CD14-positive monocyte (primary cell): ENCODE data around the gene ICA1L. TPM values are rescaled to one million over a fixed set of nuclear protein-coding genes. Genes with fewer than 3 reads are reported as not detected.

Experiments
- DNase-seq, 3 donors: peaks; one replicate each; pipeline ENCODE4 v3.0.0-alpha.2; 2011 to 2022
- H2AFZ ChIP-seq: 2 replicates; pipeline ENCODE4 v1.6.0; 2012; ENCODE audit warnings: mild to moderate bottlenecking, low read depth, low read length, inconsistent platforms; ENCODE audit not compliant: insufficient read depth, poor library complexity, severe bottlenecking
- H3K27ac ChIP-seq, 2 donors: 1 replicate in 1 of 2; 2 replicates in 1 of 2; pipeline ENCODE4 v1.5.1; 2012 to 2013; ENCODE audit warnings: low read length in 2 of 2, control low read depth in 1 of 2, inconsistent platforms in 1 of 2, low read depth in 1 of 2, mild to moderate bottlenecking in 1 of 2
- H3K27me3 ChIP-seq, 2 donors: one replicate each; pipeline versions ENCODE4 v1.6.0 to v1.6.1; 2011 to 2013; ENCODE audit warnings: low read length in 2 of 2; ENCODE audit not compliant: control insufficient read depth in 2 of 2, insufficient read depth in 2 of 2
- H3K36me3 ChIP-seq, 2 donors: replicated peaks in 1 of 2; 1 replicate in 1 of 2; 2 replicates in 1 of 2; pipeline versions ENCODE4 v1.5.1 to v1.6.1; 2012 to 2013; ENCODE audit warnings: low read length in 2 of 2, control low read depth in 1 of 2, inconsistent platforms in 1 of 2, mild to moderate bottlenecking in 1 of 2; ENCODE audit not compliant: insufficient read depth in 2 of 2, control insufficient read depth in 1 of 2
- H3K4me1 ChIP-seq, 2 donors: 1 replicate in 1 of 2; 2 replicates in 1 of 2; pipeline versions ENCODE4 v1.5.1 to v1.6.1; 2012 to 2013; ENCODE audit warnings: low read length in 2 of 2, control low read depth in 1 of 2, inconsistent platforms in 1 of 2, mild to moderate bottlenecking in 1 of 2, moderate library complexity in 1 of 2; ENCODE audit not compliant: insufficient read depth in 2 of 2, control insufficient read depth in 1 of 2
- H3K4me2 ChIP-seq: replicated peaks from 2 replicates; pipeline ENCODE3; 2012; ENCODE audit warnings: low read length, moderate library complexity, mild to moderate bottlenecking; ENCODE audit not compliant: poor library complexity, severe bottlenecking; ENCODE audit errors: extremely low read depth
- H3K4me3 ChIP-seq, 3 experiments: fragments of 200-600 bp in 1 of 3; sonication (generic) in 1 of 3; replicated peaks in 1 of 3; 1 replicate in 2 of 3; 2 replicates in 1 of 3; pipeline ENCODE4 v1.5.1; 2011 to 2013; ENCODE audit warnings: low read length in 3 of 3, mild to moderate bottlenecking in 3 of 3, control low read depth in 2 of 3, low read depth in 2 of 3, inconsistent platforms in 1 of 3, moderate library complexity in 1 of 3
- H3K79me2 ChIP-seq: 2 replicates; pipeline ENCODE4 v1.6.0; 2012; ENCODE audit warnings: mild to moderate bottlenecking, control low read depth, inconsistent platforms, low read length, moderate library complexity; ENCODE audit not compliant: insufficient read depth
- H3K9ac ChIP-seq: 2 replicates; pipeline ENCODE4 v1.6.0; 2017; ENCODE audit warnings: low read length, mild to moderate bottlenecking; ENCODE audit not compliant: insufficient read depth, poor library complexity, severe bottlenecking
- H3K9me3 ChIP-seq, 2 donors: replicated peaks in 1 of 2; 1 replicate in 1 of 2; 2 replicates in 1 of 2; pipeline versions ENCODE4 v1.5.1 to v1.6.1; 2012 to 2013; ENCODE audit warnings: low read length in 2 of 2, control low read depth in 1 of 2; ENCODE audit not compliant: control insufficient read depth in 1 of 2, insufficient read depth in 1 of 2
- H4K20me1 ChIP-seq: 2 replicates; pipeline ENCODE4 v1.6.0; 2012; ENCODE audit warnings: mild to moderate bottlenecking, low read length, control low read depth, moderate library complexity; ENCODE audit not compliant: insufficient read depth
- H3K27ac Mint-ChIP-seq, 7 donors: one replicate each; pipeline ENCODE4 v1.8.0; 2020; ENCODE audit warnings: mild to moderate bottlenecking in 7 of 7, mixed read lengths in 7 of 7, moderate library complexity in 6 of 7, inconsistent platforms in 2 of 7
- H3K27me3 Mint-ChIP-seq, 3 donors: one replicate each; pipeline ENCODE4 v1.8.0; 2021 to 2022; ENCODE audit warnings: low read depth in 3 of 3, mild to moderate bottlenecking in 3 of 3, mixed read lengths in 3 of 3, moderate library complexity in 3 of 3, inconsistent platforms in 1 of 3
- H3K36me3 Mint-ChIP-seq, 2 donors: one replicate each; pipeline ENCODE4 v1.8.0; 2020; ENCODE audit warnings: mixed read lengths in 2 of 2, inconsistent platforms in 1 of 2, mild to moderate bottlenecking in 1 of 2
- H3K4me1 Mint-ChIP-seq: one replicate; pipeline ENCODE4 v1.8.0; 2020; ENCODE audit warnings: mild to moderate bottlenecking, mixed read lengths
- H3K4me3 Mint-ChIP-seq, 2 donors: one replicate each; pipeline ENCODE4 v1.8.0; 2020; ENCODE audit warnings: mild to moderate bottlenecking in 2 of 2, mixed read lengths in 2 of 2, moderate library complexity in 1 of 2
- H3K9me3 Mint-ChIP-seq, 7 donors: one replicate each; pipeline ENCODE4 v1.8.0; 2020 to 2022; ENCODE audit warnings: mixed read lengths in 7 of 7, mild to moderate bottlenecking in 6 of 7, moderate library complexity in 6 of 7, inconsistent platforms in 2 of 7
- WGBS: methylation state at CpG from one replicate; pipeline ENCODE4 v1.1.5; 2013; ENCODE audit warnings: missing lambda C conversion rate; ENCODE audit not compliant: insufficient coverage; 5-methylcytosine and 5-hydroxymethylcytosine counted together
- intact Hi-C, 2 donors: fragments of 100-400 bp; cut with micrococcal nuclease; formaldehyde crosslinking; loops; one replicate each; pipeline versions ENCODE4 v1.15.0 to v1.15.1; 2023
- polyA plus RNA-seq, 3 donors: library from polyadenylated mRNA; depleted of rRNA in 1 of 3; unstranded in 2 of 3; stranded (reverse) in 1 of 3; fragments of 300-500 nt in 2 of 3; fragments of >200 nt in 1 of 3; fragmentation: Illumina TruSeq in 2 of 3; gene quantifications; 1 replicate in 2 of 3; 2 replicates in 1 of 3; pipeline ENCODE4 v1.2.3, GENCODE V29; 2012 to 2021
- TF ChIP-seq, protein P1 (sequence below): fragments of 200-600 bp; IDR thresholded peaks from one replicate; pipeline ENCODE4 v1.8.0; 2022; ENCODE audit warnings: antibody characterized with exemption, mild to moderate bottlenecking

ICA1L gene
- polyA plus RNA-seq, 3 donors: 0.17 to 0.85 (median 0.57) TPM

DNA sequence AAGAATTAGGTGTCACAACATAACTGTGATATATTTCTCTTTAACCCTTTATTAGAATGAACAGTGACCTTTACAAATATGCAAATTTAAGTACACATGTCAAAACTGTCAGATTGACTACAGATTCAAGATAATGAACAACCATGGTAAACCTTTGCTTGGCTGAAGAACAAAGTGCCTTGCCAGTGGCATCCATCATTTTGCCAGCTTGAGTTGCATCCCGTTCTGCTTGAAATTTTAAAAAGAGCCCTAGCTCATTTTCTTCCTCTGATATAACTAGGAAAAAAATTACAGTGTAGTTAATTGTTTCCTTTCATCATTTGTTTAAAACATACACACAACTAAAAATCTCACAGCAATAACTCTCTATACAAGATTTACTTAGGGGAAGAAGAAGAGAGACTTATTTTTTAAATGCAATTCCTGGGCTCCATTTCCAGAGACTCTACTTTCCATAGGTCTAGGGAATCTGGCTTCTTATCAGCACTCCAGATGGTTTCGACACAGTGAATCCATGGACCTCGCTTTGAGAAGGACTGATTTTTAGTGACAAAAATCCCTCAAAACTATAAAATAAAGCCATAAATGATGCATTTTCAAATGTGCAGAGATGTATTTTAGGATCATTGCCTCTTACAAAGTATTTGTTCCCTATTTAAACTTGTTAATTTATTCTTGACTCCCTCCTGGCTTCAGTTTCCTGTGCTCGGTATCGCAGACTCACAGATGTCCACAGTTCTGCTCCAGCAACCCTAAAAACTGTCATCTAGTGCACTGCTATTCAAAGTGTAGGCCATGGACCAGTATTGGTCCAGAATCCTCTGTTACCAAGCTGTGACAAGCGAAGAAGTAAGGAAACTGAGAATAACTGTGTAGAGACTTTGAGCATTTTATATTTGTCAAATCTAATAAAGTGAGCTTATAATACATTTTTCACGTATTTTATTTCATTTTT lies 50.1 kb downstream of the ICA1L start:
- no peaks in the 10 kb centered on the region for H3K27me3 ChIP-seq
- H3K36me3 Mint-ChIP-seq: no peaks in the 10 kb centered on the region
- 67% methylated on average over 2 of the region's 7 CpGs for WGBS
- H3K36me3 ChIP-seq: no peaks in the 10 kb centered on the region
- TF ChIP-seq, protein P1, sequence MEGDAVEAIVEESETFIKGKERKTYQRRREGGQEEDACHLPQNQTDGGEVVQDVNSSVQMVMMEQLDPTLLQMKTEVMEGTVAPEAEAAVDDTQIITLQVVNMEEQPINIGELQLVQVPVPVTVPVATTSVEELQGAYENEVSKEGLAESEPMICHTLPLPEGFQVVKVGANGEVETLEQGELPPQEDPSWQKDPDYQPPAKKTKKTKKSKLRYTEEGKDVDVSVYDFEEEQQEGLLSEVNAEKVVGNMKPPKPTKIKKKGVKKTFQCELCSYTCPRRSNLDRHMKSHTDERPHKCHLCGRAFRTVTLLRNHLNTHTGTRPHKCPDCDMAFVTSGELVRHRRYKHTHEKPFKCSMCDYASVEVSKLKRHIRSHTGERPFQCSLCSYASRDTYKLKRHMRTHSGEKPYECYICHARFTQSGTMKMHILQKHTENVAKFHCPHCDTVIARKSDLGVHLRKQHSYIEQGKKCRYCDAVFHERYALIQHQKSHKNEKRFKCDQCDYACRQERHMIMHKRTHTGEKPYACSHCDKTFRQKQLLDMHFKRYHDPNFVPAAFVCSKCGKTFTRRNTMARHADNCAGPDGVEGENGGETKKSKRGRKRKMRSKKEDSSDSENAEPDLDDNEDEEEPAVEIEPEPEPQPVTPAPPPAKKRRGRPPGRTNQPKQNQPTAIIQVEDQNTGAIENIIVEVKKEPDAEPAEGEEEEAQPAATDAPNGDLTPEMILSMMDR: no peak
- H3K4me3 Mint-ChIP-seq: no peak overlapping the region
- no peak for DNase-seq
- no peaks in the 10 kb centered on the region for H4K20me1 ChIP-seq
- H3K9me3 Mint-ChIP-seq: no peaks in the 10 kb centered on the region
- no peak overlapping the region for H3K4me2 ChIP-seq
- no peak overlapping the region for H3K27ac ChIP-seq
- no peaks in the 10 kb centered on the region for H3K79me2 ChIP-seq
- intact Hi-C loops: no loop called here
- H3K27ac Mint-ChIP-seq: no peak overlapping the region
- no peaks in the 10 kb centered on the region for H3K27me3 Mint-ChIP-seq
- no peak overlapping the region for H2AFZ ChIP-seq
- H3K9ac ChIP-seq: no peak overlapping the region
- no peaks in the 10 kb centered on the region for H3K4me1 ChIP-seq
- no peaks in the 10 kb centered on the region for H3K4me1 Mint-ChIP-seq
- H3K9me3 ChIP-seq: no peaks in the 10 kb centered on the region
- H3K4me3 ChIP-seq: no peak overlapping the region

DNA sequence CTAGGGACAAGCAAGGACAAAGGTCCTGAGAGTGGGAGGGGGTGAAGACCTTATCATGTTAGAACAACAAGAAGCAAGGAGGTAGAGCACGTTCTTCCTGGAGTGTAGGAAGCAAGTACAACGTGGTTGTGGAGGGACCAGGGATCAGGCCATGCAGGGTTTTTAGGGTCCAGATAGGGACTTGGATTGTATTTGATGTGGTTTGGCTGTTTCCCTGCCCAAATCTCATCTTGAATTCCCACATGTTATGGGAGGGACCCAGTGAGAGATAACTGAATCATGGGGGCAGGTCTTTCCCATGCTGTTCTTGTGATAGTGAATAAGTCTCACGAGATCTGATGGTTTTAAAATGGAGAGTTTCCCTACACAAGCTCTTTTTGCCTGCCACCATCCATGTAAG lies 53.2 kb downstream of the ICA1L start:
- WGBS: 94% methylated on average over 2 of the region's 3 CpGs
- Histone ChIP-seq H4K20me1 (no peaks in the 10 kb centered on the region), H3K79me2 (no peaks in the 10 kb centered on the region), H3K4me2 (no peak overlapping the region), H3K36me3 (no peaks in the 10 kb centered on the region), H3K9ac (no peak overlapping the region), H3K4me1 (no peaks in the 10 kb centered on the region), H3K4me3 (no peak overlapping the region), H3K27ac (no peak overlapping the region), H2AFZ (no peak overlapping the region), H3K9me3 (no peaks in the 10 kb centered on the region), H3K27me3 (no peaks in the 10 kb centered on the region)
- H3K36me3 Mint-ChIP-seq: peaks cover 0 to 5% of the 10 kb centered on the region in 2 donors
- TF ChIP-seq, protein P1: no peak
- peaks cover 0 to 4% (median 0%) of the 10 kb centered on the region in 7 donors for H3K9me3 Mint-ChIP-seq
- H3K27ac Mint-ChIP-seq: no peak overlapping the region
- DNase-seq: no peak
- no peaks in the 10 kb centered on the region for H3K27me3 Mint-ChIP-seq
- intact Hi-C loops: no loop called here
- H3K4me1 Mint-ChIP-seq: no peaks in the 10 kb centered on the region
- H3K4me3 Mint-ChIP-seq: no peak overlapping the region
